Neural progenitor cell (in vitro differentiated cells): ENCODE results near the gene ZSCAN10. TPM values are rescaled to one million over a fixed set of nuclear protein-coding genes. Genes with fewer than 3 reads are reported as not detected.
A peak's percentile ranks its signal among the peaks of the same experiment; 100 is the strongest.

Source experiments
- DNase-seq: peaks from one replicate; pipeline ENCODE4 v3.0.0-alpha.2; 2016; ENCODE audit warnings: low spot score
- H2AFZ ChIP-seq: fragments of 200-600 bp; sonication (generic); replicated peaks from 2 replicates; pipeline ENCODE4 v1.6.1; 2016; ENCODE audit warnings: antibody characterized with exemption
- H3F3A ChIP-seq: fragments of 200-600 bp; sonication (generic); 2 replicates; pipeline ENCODE4 v1.6.1; 2016; ENCODE audit warnings: antibody characterized with exemption, low read depth
- H3K27ac ChIP-seq: fragments of 200-600 bp; sonication (generic); 2 replicates; pipeline ENCODE4 v1.5.1; 2016; ENCODE audit warnings: mild to moderate bottlenecking
- H3K27me3 ChIP-seq: fragments of 200-600 bp; sonication (generic); 2 replicates; pipeline ENCODE4 v1.6.1; 2016; ENCODE audit warnings: mild to moderate bottlenecking, moderate library complexity
- H3K36me3 ChIP-seq: fragments of 200-600 bp; sonication (generic); 2 replicates; pipeline ENCODE4 v1.5.1; 2016
- H3K4me1 ChIP-seq: fragments of 200-600 bp; sonication (generic); 2 replicates; pipeline ENCODE4 v1.6.1; 2016; ENCODE audit warnings: mixed run types
- H3K4me2 ChIP-seq: fragments of 200-600 bp; sonication (generic); 2 replicates; pipeline ENCODE4 v1.6.1; 2016
- H3K4me3 ChIP-seq: fragments of 200-600 bp; sonication (generic); 2 replicates; pipeline ENCODE4 v1.5.1; 2016
- H3K79me2 ChIP-seq: fragments of 200-600 bp; sonication (generic); 2 replicates; pipeline ENCODE4 v1.6.1; 2016; ENCODE audit warnings: low read depth
- H3K9ac ChIP-seq: fragments of 200-600 bp; sonication (generic); 2 replicates; pipeline ENCODE4 v1.6.1; 2016
- H3K9me3 ChIP-seq: fragments of 200-600 bp; sonication (generic); 2 replicates; pipeline ENCODE4 v1.5.1; 2016; ENCODE audit warnings: low read depth
- H4K20me1 ChIP-seq: fragments of 200-600 bp; sonication (generic); 2 replicates; pipeline ENCODE4 v1.6.1; 2016; ENCODE audit warnings: low read depth
- H3K27ac Mint-ChIP-seq: 3 replicates; pipeline ENCODE4 v1.8.0; 2021; ENCODE audit warnings: mixed read lengths
- H3K27me3 Mint-ChIP-seq: 2 replicates; pipeline ENCODE4 v1.8.0; 2022; ENCODE audit warnings: low read depth, mild to moderate bottlenecking, inconsistent platforms, moderate library complexity, mixed read lengths; ENCODE audit not compliant: insufficient read depth
- H3K36me3 Mint-ChIP-seq: 3 replicates; pipeline ENCODE4 v1.8.0; 2021; ENCODE audit warnings: mixed read lengths
- H3K4me1 Mint-ChIP-seq: 3 replicates; pipeline ENCODE4 v1.8.0; 2021; ENCODE audit warnings: mixed read lengths
- H3K4me3 Mint-ChIP-seq: 3 replicates; pipeline ENCODE4 v1.8.0; 2021; ENCODE audit warnings: mild to moderate bottlenecking, moderate library complexity, mixed read lengths
- H3K9me3 Mint-ChIP-seq: 3 replicates; pipeline ENCODE4 v1.8.0; 2020; ENCODE audit warnings: mixed read lengths
- EZH2 ChIP-seq: fragments of 200-600 bp; sonication (generic); IDR thresholded peaks from 2 replicates; pipeline ENCODE4 v1.6.1; 2017; ENCODE audit warnings: antibody characterized with exemption, mild to moderate bottlenecking, moderate library complexity
- EZH2phosphoT487 ChIP-seq: fragments of 200-600 bp; sonication (generic); IDR thresholded peaks from 2 replicates; pipeline ENCODE4 v1.6.1; 2017; ENCODE audit warnings: antibody characterized with exemption
- total RNA-seq: library from RNA; depleted of rRNA; stranded (reverse); fragments of >200 nt; gene quantifications from 2 replicates; pipeline ENCODE4 v1.2.3, GENCODE V29; 2015; ENCODE audit warnings: low replicate concordance
- TF ChIP-seq, protein P1 (sequence below): fragments of 200-600 bp; sonication (generic); IDR thresholded peaks from 2 replicates; pipeline ENCODE4 v1.5.1; 2017; ENCODE audit warnings: antibody characterized with exemption, mild to moderate bottlenecking

The ZSCAN10 gene
- total RNA-seq, 1 donor from 2014 or later = 5.4 TPM

- H3K9me3 Mint-ChIP-seq = no peaks in the 10 kb centered on the region
- Histone ChIP-seq H3K9ac (no peak overlapping the region), H4K20me1 (no peaks in the 10 kb centered on the region), H3K27ac (no peak overlapping the region), H3F3A (peaks cover 12% of the 10 kb centered on the region), H3K9me3 (no peaks in the 10 kb centered on the region), H3K79me2 (peaks cover 9% of the 10 kb centered on the region), H3K4me3 (no peak overlapping the region), H3K36me3 (no peaks in the 10 kb centered on the region), H3K27me3 (no peaks in the 10 kb centered on the region), H2AFZ (no peak overlapping the region), H3K4me1 (peaks cover 6% of the 10 kb centered on the region), H3K4me2 (no peak overlapping the region)
- no peaks in the 10 kb centered on the region for H3K36me3 Mint-ChIP-seq
- H3K27ac Mint-ChIP-seq = no peak overlapping the region
- TF ChIP-seq, protein P1, sequence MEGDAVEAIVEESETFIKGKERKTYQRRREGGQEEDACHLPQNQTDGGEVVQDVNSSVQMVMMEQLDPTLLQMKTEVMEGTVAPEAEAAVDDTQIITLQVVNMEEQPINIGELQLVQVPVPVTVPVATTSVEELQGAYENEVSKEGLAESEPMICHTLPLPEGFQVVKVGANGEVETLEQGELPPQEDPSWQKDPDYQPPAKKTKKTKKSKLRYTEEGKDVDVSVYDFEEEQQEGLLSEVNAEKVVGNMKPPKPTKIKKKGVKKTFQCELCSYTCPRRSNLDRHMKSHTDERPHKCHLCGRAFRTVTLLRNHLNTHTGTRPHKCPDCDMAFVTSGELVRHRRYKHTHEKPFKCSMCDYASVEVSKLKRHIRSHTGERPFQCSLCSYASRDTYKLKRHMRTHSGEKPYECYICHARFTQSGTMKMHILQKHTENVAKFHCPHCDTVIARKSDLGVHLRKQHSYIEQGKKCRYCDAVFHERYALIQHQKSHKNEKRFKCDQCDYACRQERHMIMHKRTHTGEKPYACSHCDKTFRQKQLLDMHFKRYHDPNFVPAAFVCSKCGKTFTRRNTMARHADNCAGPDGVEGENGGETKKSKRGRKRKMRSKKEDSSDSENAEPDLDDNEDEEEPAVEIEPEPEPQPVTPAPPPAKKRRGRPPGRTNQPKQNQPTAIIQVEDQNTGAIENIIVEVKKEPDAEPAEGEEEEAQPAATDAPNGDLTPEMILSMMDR = no peak
- TF ChIP-seq EZH2 (no peak), EZH2phosphoT487 (no peak)
- no peak overlapping the region for H3K4me3 Mint-ChIP-seq
- H3K27me3 Mint-ChIP-seq = peaks cover 16% of the 10 kb centered on the region
- no peak for DNase-seq
- peaks cover 30% of the 10 kb centered on the region for H3K4me1 Mint-ChIP-seq
These were observed 9.1 kb downstream of the ZSCAN10 start for GRCh38 chr16:3089717-3090592.

DNA sequence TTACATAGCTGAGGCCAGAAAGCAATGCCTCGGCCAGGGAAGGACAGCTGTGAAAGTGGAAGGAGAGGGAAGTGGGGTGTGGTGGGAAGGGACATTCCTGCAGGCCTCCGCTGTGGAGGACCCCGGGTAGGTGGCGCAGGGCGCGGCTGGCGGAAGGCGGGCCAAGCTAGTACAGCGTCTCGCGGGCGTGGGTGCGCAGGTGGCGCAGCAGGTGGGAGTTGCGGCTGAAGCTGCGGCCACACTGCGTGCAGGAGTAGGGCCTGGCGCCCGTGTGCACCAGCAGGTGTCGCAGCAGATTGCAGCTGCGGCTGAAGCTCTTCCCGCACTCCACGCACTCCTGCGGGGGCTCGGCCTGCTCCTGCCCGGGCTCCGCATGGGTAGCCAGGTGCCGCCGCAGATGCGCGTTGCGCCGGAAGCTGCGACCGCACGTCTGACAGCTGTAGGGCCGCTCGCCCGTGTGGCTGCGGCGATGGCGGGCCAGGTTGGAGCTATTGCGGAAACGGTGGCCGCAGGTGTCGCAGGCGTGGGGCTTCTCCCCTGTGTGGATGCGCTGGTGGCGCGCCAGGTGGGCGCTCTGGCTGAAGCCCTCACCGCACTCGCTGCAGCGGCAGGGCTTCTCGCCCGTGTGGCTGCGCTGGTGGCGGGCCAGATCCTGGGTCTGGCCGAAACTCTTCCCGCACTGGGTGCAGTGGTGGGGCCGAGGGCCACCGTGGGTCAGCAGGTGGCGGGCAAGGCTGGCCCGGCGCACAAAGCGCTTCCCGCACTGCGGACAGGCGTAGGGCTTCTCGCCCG, 10.0 kb downstream of the ZSCAN10 start:
- no peaks in the 10 kb centered on the region for H3K9me3 ChIP-seq

GRCh38 chr16:3088450-3088849, 10.6 kb downstream of the ZSCAN10 start:
- peaks cover 12% of the 10 kb centered on the region for H3F3A ChIP-seq
- no peak overlapping the region for H3K9ac ChIP-seq
- H3K4me1 Mint-ChIP-seq = peaks cover 32% of the 10 kb centered on the region
- no peaks in the 10 kb centered on the region for H4K20me1 ChIP-seq
- no peak overlapping the region for H3K4me3 ChIP-seq
- no peaks in the 10 kb centered on the region for H3K9me3 Mint-ChIP-seq
- H3K36me3 ChIP-seq = no peaks in the 10 kb centered on the region
- no peak overlapping the region for H3K27ac ChIP-seq
- no peaks in the 10 kb centered on the region for H3K9me3 ChIP-seq
- no peak overlapping the region for H2AFZ ChIP-seq
- H3K27ac Mint-ChIP-seq = peak overlapping the region; percentile 97
- H3K27me3 Mint-ChIP-seq = peaks cover 12% of the 10 kb centered on the region
- no peak for DNase-seq
- no peaks in the 10 kb centered on the region for H3K27me3 ChIP-seq
- H3K36me3 Mint-ChIP-seq = no peaks in the 10 kb centered on the region
- no peaks in the 10 kb centered on the region for H3K79me2 ChIP-seq
- peaks cover 6% of the 10 kb centered on the region for H3K4me1 ChIP-seq
- no peak overlapping the region for H3K4me3 Mint-ChIP-seq
- TF ChIP-seq EZH2 (no peak), EZH2phosphoT487 (no peak)
- TF ChIP-seq, protein P1 = no peak
- H3K4me2 ChIP-seq = no peak overlapping the region

More for the DNA sequence above, 10.0 kb downstream of the ZSCAN10 start:
- Histone ChIP-seq H2AFZ (no peak overlapping the region), H3K4me1 (peaks cover 6% of the 10 kb centered on the region), H3K4me2 (no peak overlapping the region), H3K27me3 (no peaks in the 10 kb centered on the region), H4K20me1 (no peaks in the 10 kb centered on the region), H3K79me2 (peaks cover 5% of the 10 kb centered on the region), H3K9ac (no peak overlapping the region), H3K36me3 (no peaks in the 10 kb centered on the region), H3K4me3 (no peak overlapping the region), H3F3A (peaks cover 12% of the 10 kb centered on the region), H3K27ac (no peak overlapping the region)
- no peak for TF ChIP-seq EZH2phosphoT487
- TF ChIP-seq EZH2 = no peak
- TF ChIP-seq, protein P1 = no peak
- no peaks in the 10 kb centered on the region for H3K9me3 Mint-ChIP-seq
- peak overlapping the region; percentile 97 for H3K27ac Mint-ChIP-seq
- H3K27me3 Mint-ChIP-seq = peaks cover 12% of the 10 kb centered on the region
- no peak for DNase-seq
- H3K36me3 Mint-ChIP-seq = no peaks in the 10 kb centered on the region
- H3K4me3 Mint-ChIP-seq = no peak overlapping the region
- H3K4me1 Mint-ChIP-seq = peaks cover 31% of the 10 kb centered on the region
